ENCODE results near the gene PATJ.
"Not testable (repeated sequence)": the region's sequence is repeated elsewhere in the genome, so short reads cannot be mapped to it uniquely, and the experiment has no call there.

PATJ gene

DNA sequence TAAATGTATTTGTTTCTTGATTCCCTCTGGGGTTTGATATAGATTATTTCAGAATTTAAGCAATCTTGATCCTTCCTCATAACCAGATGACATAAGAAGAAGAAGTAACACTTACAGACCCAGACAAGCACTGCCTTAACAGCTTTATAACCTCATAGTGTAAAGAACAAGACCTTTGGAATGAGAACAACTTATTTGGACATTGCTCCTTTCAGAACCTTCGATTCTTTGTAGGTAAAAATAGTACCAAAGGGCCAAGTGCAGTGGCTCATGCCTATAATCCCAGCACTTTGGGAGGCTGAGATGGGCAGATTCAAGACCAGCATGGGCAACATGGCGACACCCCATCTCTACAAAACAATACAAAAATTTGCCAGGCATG, 32.4 kb upstream of the PATJ start:
- H3K36me3 ChIP-seq (ENCODE audit: control insufficient read depth in 1 of 2, insufficient read depth in 2 of 2, low read depth in 1 of 2, low read length in 2 of 2): peaks cover 32 to 43% of the 10 kb centered on the region in 2 experiments
- H3K79me1 ChIP-seq (replicated peaks; ENCODE audit: low read length, poor library complexity, severe bottlenecking): peaks cover 23% of the 10 kb centered on the region
- no peak overlapping the region for H3K18ac ChIP-seq (ENCODE audit: low read depth in 1 of 2, low read length in 2 of 2)
- H2BK15ac ChIP-seq (ENCODE audit: low read depth, poor library complexity, severe bottlenecking): no peak overlapping the region
- WGBS: 100% methylated on average over 1 of the region's 2 CpGs
- H2AFZ ChIP-seq (ENCODE audit: low read depth, low read length): no peak overlapping the region
- no peak overlapping the region for H2BK120ac ChIP-seq (ENCODE audit: low read depth, low read length)
- H2BK5ac ChIP-seq (ENCODE audit: low read depth, low read length, poor library complexity, severe bottlenecking): no peak overlapping the region
- H3K14ac ChIP-seq (ENCODE audit: low read length in 2 of 2): no peak overlapping the region
- H3K9ac ChIP-seq (ENCODE audit: low read length): no peak overlapping the region
- no peak overlapping the region for H3K4me3 ChIP-seq (ENCODE audit: insufficient read depth in 1 of 2, low read depth in 1 of 2, low read length in 2 of 2)
- no peak overlapping the region for H3K4me2 ChIP-seq (ENCODE audit: low read length, poor library complexity, severe bottlenecking)
- H3K4ac ChIP-seq (ENCODE audit: low read depth in 1 of 2, low read length in 2 of 2): no peak overlapping the region
- H2BK12ac ChIP-seq (ENCODE audit: low read length in 2 of 2): no peak overlapping the region
- H3K4me1 ChIP-seq (ENCODE audit: control insufficient read depth, insufficient read depth, low read depth, low read length): no peaks in the 10 kb centered on the region
- H3K9me3 ChIP-seq (ENCODE audit: control insufficient read depth, low read length): no peaks in the 10 kb centered on the region
- H3K23ac ChIP-seq (ENCODE audit: low read length in 2 of 2): no peak overlapping the region
- no peak overlapping the region for H4K91ac ChIP-seq (ENCODE audit: low read length)
- H3K27ac ChIP-seq (ENCODE audit: low read length, poor library complexity, severe bottlenecking): no peak overlapping the region
- no peak overlapping the region for H4K8ac ChIP-seq (ENCODE audit: low read length)
- DNase-seq: no peak
- no peaks in the 10 kb centered on the region for H3K27me3 ChIP-seq (ENCODE audit: control insufficient read depth in 1 of 2, insufficient read depth in 1 of 2, low read length in 2 of 2)
- H2AK5ac ChIP-seq (ENCODE audit: low read length, severe bottlenecking): no peak overlapping the region

DNA sequence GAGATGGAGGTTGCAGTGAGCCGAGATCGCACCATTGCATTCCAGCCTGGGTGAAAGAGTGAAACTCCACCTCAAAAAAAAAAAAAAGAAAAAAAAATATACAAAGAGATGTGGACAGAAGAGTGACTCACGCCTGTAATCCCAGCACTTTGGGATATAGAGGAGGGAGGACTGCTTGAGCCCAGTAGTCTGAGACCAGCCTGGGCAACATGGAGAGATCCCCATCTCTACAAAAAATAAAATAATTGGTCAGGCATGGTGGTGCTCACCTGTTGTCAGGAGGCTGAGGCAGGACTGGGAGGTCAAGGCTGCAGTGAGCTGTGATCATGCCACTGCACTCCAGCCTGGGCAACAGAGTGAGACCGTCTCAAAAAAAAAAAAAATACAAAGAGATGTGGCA, 31.0 kb upstream of the PATJ start:
- not testable (repeated sequence) for H2AFZ ChIP-seq (ENCODE audit: low read depth, low read length); H3K4ac ChIP-seq (ENCODE audit: low read depth in 1 of 2, low read length in 2 of 2)

DNA sequence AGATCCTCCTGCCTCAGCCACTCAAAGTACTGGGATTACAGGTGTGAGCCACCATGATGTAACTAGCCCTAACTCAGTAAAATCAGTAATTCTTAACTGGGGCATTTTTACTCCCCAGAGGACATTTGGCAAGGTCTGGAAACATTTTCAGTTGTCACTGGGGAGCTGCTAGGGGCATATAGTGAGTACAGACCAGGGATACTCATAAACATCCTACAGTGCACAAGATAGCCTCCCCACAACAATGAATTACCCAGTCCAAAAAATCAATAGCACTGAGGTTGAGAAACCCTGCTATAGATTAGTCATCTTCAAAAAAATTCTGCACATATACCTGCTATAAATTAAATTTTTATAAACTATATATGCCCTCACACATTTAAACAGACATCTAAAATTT, 30.3 kb upstream of the PATJ start:
- Histone ChIP-seq H2AFZ (ENCODE audit: low read depth, low read length) (no peak overlapping the region), H3K9me3 (ENCODE audit: control insufficient read depth, low read length) (no peaks in the 10 kb centered on the region), H3K14ac (ENCODE audit: low read length in 2 of 2) (no peak overlapping the region), H3K23ac (ENCODE audit: low read length in 2 of 2) (no peak overlapping the region), H2BK120ac (ENCODE audit: low read depth, low read length) (no peak overlapping the region), H3K9ac (ENCODE audit: low read length) (no peak overlapping the region), H3K18ac (ENCODE audit: low read depth in 1 of 2, low read length in 2 of 2) (no peak overlapping the region), H3K27ac (ENCODE audit: low read length, poor library complexity, severe bottlenecking) (no peak overlapping the region), H2BK15ac (ENCODE audit: low read depth, poor library complexity, severe bottlenecking) (no peak overlapping the region), H3K36me3 (ENCODE audit: control insufficient read depth in 1 of 2, insufficient read depth in 2 of 2, low read depth in 1 of 2, low read length in 2 of 2) (peaks cover 22 to 26% of the 10 kb centered on the region in 2 experiments), H3K27me3 (ENCODE audit: control insufficient read depth in 1 of 2, insufficient read depth in 1 of 2, low read length in 2 of 2) (no peaks in the 10 kb centered on the region), H3K4me1 (ENCODE audit: control insufficient read depth, insufficient read depth, low read depth, low read length) (no peaks in the 10 kb centered on the region), H3K79me1 (replicated peaks; ENCODE audit: low read length, poor library complexity, severe bottlenecking) (peaks cover 22% of the 10 kb centered on the region), H2BK12ac (ENCODE audit: low read length in 2 of 2) (no peak overlapping the region), H2BK5ac (ENCODE audit: low read depth, low read length, poor library complexity, severe bottlenecking) (no peak overlapping the region), H3K4me3 (ENCODE audit: insufficient read depth in 1 of 2, low read depth in 1 of 2, low read length in 2 of 2) (no peak overlapping the region), H3K4me2 (ENCODE audit: low read length, poor library complexity, severe bottlenecking) (no peak overlapping the region), H3K4ac (ENCODE audit: low read depth in 1 of 2, low read length in 2 of 2) (no peak overlapping the region), H4K91ac (ENCODE audit: low read length) (no peak overlapping the region), H2AK5ac (ENCODE audit: low read length, severe bottlenecking) (no peak overlapping the region), H4K8ac (ENCODE audit: low read length) (no peak overlapping the region)
- no peak for DNase-seq

More for the DNA sequence above, 31.0 kb upstream of the PATJ start:
- not testable (repeated sequence) for H2AK5ac ChIP-seq (ENCODE audit: low read length, severe bottlenecking); H3K27ac ChIP-seq (ENCODE audit: low read length, poor library complexity, severe bottlenecking); H3K4me1 ChIP-seq (ENCODE audit: control insufficient read depth, insufficient read depth, low read depth, low read length); H3K14ac ChIP-seq (ENCODE audit: low read length in 2 of 2); H3K4me3 ChIP-seq (ENCODE audit: insufficient read depth in 1 of 2, low read depth in 1 of 2, low read length in 2 of 2); H2BK15ac ChIP-seq (ENCODE audit: low read depth, poor library complexity, severe bottlenecking); H2BK5ac ChIP-seq (ENCODE audit: low read depth, low read length, poor library complexity, severe bottlenecking); H4K8ac ChIP-seq (ENCODE audit: low read length); H3K27me3 ChIP-seq (ENCODE audit: control insufficient read depth in 1 of 2, insufficient read depth in 1 of 2, low read length in 2 of 2); H3K4me2 ChIP-seq (ENCODE audit: low read length, poor library complexity, severe bottlenecking); H2BK12ac ChIP-seq (ENCODE audit: low read length in 2 of 2); H3K23ac ChIP-seq (ENCODE audit: low read length in 2 of 2); H3K9ac ChIP-seq (ENCODE audit: low read length); H2BK120ac ChIP-seq (ENCODE audit: low read depth, low read length); H4K91ac ChIP-seq (ENCODE audit: low read length); H3K18ac ChIP-seq (ENCODE audit: low read depth in 1 of 2, low read length in 2 of 2); H3K9me3 ChIP-seq (ENCODE audit: control insufficient read depth, low read length)
- DNase-seq: peak; percentile 73
- Histone ChIP-seq H3K36me3 (ENCODE audit: control insufficient read depth in 1 of 2, insufficient read depth in 2 of 2, low read depth in 1 of 2, low read length in 2 of 2) (peaks cover 28 to 31% of the 10 kb centered on the region in 2 experiments), H3K79me1 (replicated peaks; ENCODE audit: low read length, poor library complexity, severe bottlenecking) (peaks cover 23% of the 10 kb centered on the region)
- 75% methylated on average over 2 of the region's 4 CpGs for WGBS

DNA sequence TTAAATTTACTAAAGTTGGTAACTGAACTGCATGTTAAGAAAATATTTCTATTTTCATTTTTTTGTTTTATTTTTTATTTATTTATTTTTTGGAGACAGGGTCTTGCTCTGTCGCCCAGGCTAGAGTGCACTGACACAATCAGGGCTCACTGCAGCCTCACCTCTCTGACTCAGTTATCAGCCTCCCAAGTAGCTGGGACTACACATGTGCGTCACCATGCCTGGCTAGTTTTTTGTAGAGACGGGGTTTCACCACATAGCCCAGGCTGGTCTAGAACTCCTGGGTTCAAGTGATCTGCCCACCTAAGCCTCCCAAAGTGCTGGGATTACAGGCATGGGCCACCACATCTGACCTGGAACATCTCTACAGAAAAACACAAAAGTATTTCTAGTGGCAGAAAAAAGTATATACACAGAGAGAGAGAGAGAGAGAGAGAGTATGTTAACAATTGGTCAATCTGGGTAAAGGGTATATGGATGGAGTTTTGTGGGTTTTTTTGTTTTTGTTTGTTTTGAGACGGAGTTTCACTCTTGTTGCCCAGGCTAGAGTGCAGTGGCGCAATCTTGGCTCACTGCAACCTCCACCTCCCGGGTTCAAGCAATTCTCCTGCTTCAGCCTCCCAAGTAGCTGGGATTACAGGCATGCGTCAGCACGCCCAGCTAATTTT, 23.1 kb upstream of the PATJ start:
- H3K4me3 ChIP-seq (ENCODE audit: insufficient read depth in 1 of 2, low read depth in 1 of 2, low read length in 2 of 2); H3K18ac ChIP-seq (ENCODE audit: low read depth in 1 of 2, low read length in 2 of 2); H3K4ac ChIP-seq (ENCODE audit: low read depth in 1 of 2, low read length in 2 of 2); H4K8ac ChIP-seq (ENCODE audit: low read length); DNase-seq; H2BK15ac ChIP-seq (ENCODE audit: low read depth, poor library complexity, severe bottlenecking); H4K91ac ChIP-seq (ENCODE audit: low read length); H2BK5ac ChIP-seq (ENCODE audit: low read depth, low read length, poor library complexity, severe bottlenecking); H3K9me3 ChIP-seq (ENCODE audit: control insufficient read depth, low read length); H2BK12ac ChIP-seq (ENCODE audit: low read length in 2 of 2); H3K14ac ChIP-seq (ENCODE audit: low read length in 2 of 2); H2AFZ ChIP-seq (ENCODE audit: low read depth, low read length); H3K4me1 ChIP-seq (ENCODE audit: control insufficient read depth, insufficient read depth, low read depth, low read length); H3K27ac ChIP-seq (ENCODE audit: low read length, poor library complexity, severe bottlenecking); H3K4me2 ChIP-seq (ENCODE audit: low read length, poor library complexity, severe bottlenecking); H2AK5ac ChIP-seq (ENCODE audit: low read length, severe bottlenecking); H3K23ac ChIP-seq (ENCODE audit: low read length in 2 of 2); H3K27me3 ChIP-seq (ENCODE audit: control insufficient read depth in 1 of 2, insufficient read depth in 1 of 2, low read length in 2 of 2); H3K9ac ChIP-seq (ENCODE audit: low read length); H2BK120ac ChIP-seq (ENCODE audit: low read depth, low read length): not testable (repeated sequence)
- Histone ChIP-seq H3K36me3 (ENCODE audit: control insufficient read depth in 1 of 2, insufficient read depth in 2 of 2, low read depth in 1 of 2, low read length in 2 of 2) (peaks cover 15% of the 10 kb centered on the region in 2 experiments), H3K79me1 (replicated peaks; ENCODE audit: low read length, poor library complexity, severe bottlenecking) (peaks cover 13% of the 10 kb centered on the region)
- 100% methylated on average over 8 of the region's 8 CpGs for WGBS

Data from mesenchymal stem cell (in vitro differentiated cells and primary cell).